Astrocyte (in vitro differentiated cells and primary cell): Measurements from ENCODE around the gene PKP3. TPM values are rescaled to one million over a fixed set of nuclear protein-coding genes. Genes with fewer than 3 reads are reported as not detected.

ENCODE experiments used
- DNase-seq: peaks from one replicate; pipeline ENCODE4 v3.0.0-alpha.2; 2010; ENCODE audit warnings: low read depth
- FAIRE-seq: peaks from 2 replicates; lab custom pipeline; 2011; peaks lifted over from hg19 to GRCh38; lab: Jason Lieb, UNC
- H2AFZ ChIP-seq: 2 replicates; pipeline ENCODE4 v1.6.0; 2012; ENCODE audit warnings: low read depth, low read length, inconsistent platforms
- H3K27ac ChIP-seq: 2 replicates; pipeline ENCODE4 v1.5.1; 2011; ENCODE audit warnings: low read depth, low read length, inconsistent platforms
- H3K27me3 ChIP-seq: 2 replicates; pipeline ENCODE4 v1.6.0; 2011; ENCODE audit warnings: low read length, inconsistent platforms; ENCODE audit not compliant: insufficient read depth
- H3K36me3 ChIP-seq: 2 replicates; pipeline ENCODE4 v1.5.1; 2011; ENCODE audit warnings: low read length, inconsistent platforms; ENCODE audit not compliant: insufficient read depth
- H3K4me1 ChIP-seq: 2 replicates; pipeline ENCODE4 v1.5.1; 2011; ENCODE audit warnings: low read length, inconsistent platforms; ENCODE audit not compliant: insufficient read depth
- H3K4me2 ChIP-seq: 2 replicates; pipeline ENCODE4 v1.6.0; 2012; ENCODE audit warnings: low read length, inconsistent platforms
- H3K4me3 ChIP-seq: 2 replicates; pipeline ENCODE4 v1.5.1; 2011; ENCODE audit warnings: low read depth, mild to moderate bottlenecking, low read length, inconsistent platforms; ENCODE audit not compliant: insufficient read depth
- H3K79me2 ChIP-seq: 2 replicates; pipeline ENCODE4 v1.6.0; 2012; ENCODE audit warnings: mild to moderate bottlenecking, low read length, inconsistent platforms; ENCODE audit not compliant: insufficient read depth
- H3K9ac ChIP-seq: 2 replicates; pipeline ENCODE4 v1.6.0; 2012; ENCODE audit warnings: mild to moderate bottlenecking, low read length, inconsistent platforms
- H3K9me3 ChIP-seq: 2 replicates; pipeline ENCODE4 v1.5.1; 2012; ENCODE audit warnings: low read depth, mild to moderate bottlenecking, low read length, inconsistent platforms; ENCODE audit not compliant: insufficient read depth
- H4K20me1 ChIP-seq: 2 replicates; pipeline ENCODE4 v1.6.0; 2012; ENCODE audit warnings: low read length, inconsistent platforms; ENCODE audit not compliant: insufficient read depth
- H3K27ac Mint-ChIP-seq: one replicate; pipeline ENCODE4 v1.8.0; 2021; ENCODE audit warnings: mild to moderate bottlenecking, mixed read lengths; ENCODE audit not compliant: unreplicated experiment
- H3K27me3 Mint-ChIP-seq: one replicate; pipeline ENCODE4 v1.8.0; 2021; ENCODE audit warnings: low read depth, mixed read lengths; ENCODE audit not compliant: unreplicated experiment
- H3K36me3 Mint-ChIP-seq: one replicate; pipeline ENCODE4 v1.8.0; 2021; ENCODE audit warnings: low read depth, mixed read lengths; ENCODE audit not compliant: unreplicated experiment
- H3K4me1 Mint-ChIP-seq: one replicate; pipeline ENCODE4 v1.8.0; 2021; ENCODE audit warnings: low read depth, mixed read lengths; ENCODE audit not compliant: unreplicated experiment
- H3K4me3 Mint-ChIP-seq: one replicate; pipeline ENCODE4 v1.8.0; 2021; ENCODE audit warnings: mild to moderate bottlenecking, moderate library complexity, mixed read lengths; ENCODE audit not compliant: unreplicated experiment
- H3K9me3 Mint-ChIP-seq: one replicate; pipeline ENCODE4 v1.8.0; 2021; ENCODE audit warnings: mild to moderate bottlenecking, mixed read lengths; ENCODE audit not compliant: unreplicated experiment
- EZH2 ChIP-seq: IDR thresholded peaks from 2 replicates; pipeline ENCODE4 v1.6.1; 2012; ENCODE audit warnings: mild to moderate bottlenecking, low read length, inconsistent platforms; ENCODE audit not compliant: insufficient read depth
- total RNA-seq: library from RNA; stranded (reverse); gene quantifications from 2 replicates; pipeline ENCODE4 v1.2.1, GENCODE V29; 2021
- TF ChIP-seq, protein P1 (sequence below): IDR thresholded peaks from 2 replicates; pipeline ENCODE4 v1.5.1; 2011; ENCODE audit warnings: low read depth, mild to moderate bottlenecking, inconsistent platforms, low read length, moderate library complexity; ENCODE audit not compliant: insufficient read depth

PKP3 gene
- total RNA-seq, 1 donor from 2014 or later: 2.1 TPM

DNA sequence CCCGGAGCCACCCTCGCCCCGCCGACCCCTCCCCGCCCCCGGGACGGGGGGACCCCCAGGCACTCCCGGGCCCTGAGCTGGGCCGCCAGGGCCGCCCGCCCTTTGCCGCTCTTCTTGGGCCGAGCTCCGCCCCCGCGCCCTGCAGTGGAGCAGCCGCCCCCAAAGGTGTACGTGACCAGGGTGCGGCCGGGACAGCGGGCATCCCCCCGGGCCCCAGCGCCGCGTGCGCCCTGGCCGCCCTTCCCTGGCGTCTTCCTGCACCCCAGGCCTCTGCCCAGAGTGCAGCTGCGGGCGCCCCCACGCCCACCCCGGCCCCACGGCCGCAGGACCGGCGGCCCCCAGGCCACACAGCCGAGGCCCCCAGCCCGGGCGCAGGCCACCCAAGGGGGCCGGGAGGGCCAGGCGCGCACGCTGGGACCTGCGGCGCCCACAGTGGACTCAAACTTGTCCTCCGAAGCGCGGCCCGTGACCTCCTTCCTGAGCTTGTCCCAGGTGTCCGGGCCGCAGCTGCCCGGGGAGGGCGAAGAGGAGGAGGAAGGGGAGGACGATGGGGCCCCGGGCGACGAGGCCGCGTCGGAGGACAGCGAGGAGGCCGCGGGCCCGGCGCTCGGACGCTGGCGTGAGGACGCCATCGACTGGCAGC lies 17.4 kb upstream of the PKP3 start:
- Histone ChIP-seq H3K27me3 (no peaks in the 10 kb centered on the region), H3K79me2 (no peaks in the 10 kb centered on the region), H3K9me3 (no peaks in the 10 kb centered on the region), H3K9ac (no peak overlapping the region), H3K36me3 (no peaks in the 10 kb centered on the region), H2AFZ (no peak overlapping the region), H3K4me3 (no peak overlapping the region), H3K4me1 (no peaks in the 10 kb centered on the region), H4K20me1 (peaks cover 7% of the 10 kb centered on the region), H3K4me2 (no peak overlapping the region), H3K27ac (no peak overlapping the region)
- TF ChIP-seq, protein P1, sequence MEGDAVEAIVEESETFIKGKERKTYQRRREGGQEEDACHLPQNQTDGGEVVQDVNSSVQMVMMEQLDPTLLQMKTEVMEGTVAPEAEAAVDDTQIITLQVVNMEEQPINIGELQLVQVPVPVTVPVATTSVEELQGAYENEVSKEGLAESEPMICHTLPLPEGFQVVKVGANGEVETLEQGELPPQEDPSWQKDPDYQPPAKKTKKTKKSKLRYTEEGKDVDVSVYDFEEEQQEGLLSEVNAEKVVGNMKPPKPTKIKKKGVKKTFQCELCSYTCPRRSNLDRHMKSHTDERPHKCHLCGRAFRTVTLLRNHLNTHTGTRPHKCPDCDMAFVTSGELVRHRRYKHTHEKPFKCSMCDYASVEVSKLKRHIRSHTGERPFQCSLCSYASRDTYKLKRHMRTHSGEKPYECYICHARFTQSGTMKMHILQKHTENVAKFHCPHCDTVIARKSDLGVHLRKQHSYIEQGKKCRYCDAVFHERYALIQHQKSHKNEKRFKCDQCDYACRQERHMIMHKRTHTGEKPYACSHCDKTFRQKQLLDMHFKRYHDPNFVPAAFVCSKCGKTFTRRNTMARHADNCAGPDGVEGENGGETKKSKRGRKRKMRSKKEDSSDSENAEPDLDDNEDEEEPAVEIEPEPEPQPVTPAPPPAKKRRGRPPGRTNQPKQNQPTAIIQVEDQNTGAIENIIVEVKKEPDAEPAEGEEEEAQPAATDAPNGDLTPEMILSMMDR: no peak
- no peak for TF ChIP-seq EZH2
- FAIRE-seq (no peak), DNase-seq (no peak)
- Mint-ChIP-seq H3K27me3 (no peaks in the 10 kb centered on the region), H3K4me1 (no peaks in the 10 kb centered on the region), H3K36me3 (peaks cover 13% of the 10 kb centered on the region), H3K9me3 (no peaks in the 10 kb centered on the region), H3K4me3 (no peak overlapping the region), H3K27ac (no peak overlapping the region)

DNA sequence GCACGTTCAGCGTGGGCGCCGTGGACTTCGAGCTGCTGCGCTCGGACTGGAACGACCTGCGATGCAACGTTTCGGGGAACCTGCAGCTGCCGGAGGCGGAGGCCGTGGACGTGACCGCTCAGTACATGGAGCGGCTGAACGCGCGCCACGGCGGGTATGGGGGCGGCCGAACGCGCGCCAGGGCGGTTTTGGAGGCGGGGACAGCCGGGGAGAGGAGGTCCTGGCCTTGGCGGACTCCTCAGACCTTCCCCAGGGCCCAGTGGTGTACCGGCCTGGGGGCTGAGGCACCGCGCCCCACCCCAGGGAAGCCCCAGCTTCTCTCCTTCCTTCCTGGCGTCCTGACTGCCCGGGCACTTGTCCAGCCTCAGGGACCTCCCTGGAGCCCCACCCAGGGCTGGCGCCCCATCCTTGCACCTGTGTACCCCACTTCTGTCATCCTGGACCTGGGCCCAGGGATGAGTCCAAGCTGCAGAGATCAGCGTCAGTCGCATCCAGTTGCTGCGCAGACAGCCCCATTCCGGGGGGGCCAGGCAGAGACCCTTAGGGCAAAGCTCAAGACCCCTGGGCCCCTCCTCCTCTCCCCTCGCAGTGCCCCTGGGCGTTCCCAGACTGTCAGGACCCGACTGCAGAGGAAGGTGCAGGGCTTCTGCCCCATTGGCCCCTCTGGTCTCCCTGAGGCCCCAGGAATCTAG lies 16.7 kb upstream of the PKP3 start:
- DNase-seq (no peak), FAIRE-seq (no peak)
- Histone ChIP-seq H3K79me2 (no peaks in the 10 kb centered on the region), H3K4me2 (no peak overlapping the region), H3K4me3 (no peak overlapping the region), H3K27ac (no peak overlapping the region), H3K27me3 (no peaks in the 10 kb centered on the region), H3K9ac (no peak overlapping the region), H3K4me1 (no peaks in the 10 kb centered on the region), H3K36me3 (no peaks in the 10 kb centered on the region), H4K20me1 (peaks cover under 1% of the 10 kb centered on the region), H3K9me3 (no peaks in the 10 kb centered on the region), H2AFZ (no peak overlapping the region)
- Mint-ChIP-seq H3K27ac (no peak overlapping the region), H3K36me3 (peaks cover 16% of the 10 kb centered on the region), H3K9me3 (no peaks in the 10 kb centered on the region), H3K4me3 (no peak overlapping the region), H3K27me3 (no peaks in the 10 kb centered on the region), H3K4me1 (no peaks in the 10 kb centered on the region)
- TF ChIP-seq, protein P1: no peak
- no peak for TF ChIP-seq EZH2
